SK-N-SH treated with all-trans-retinoic acid at 6 μM for 48 hours (cell line): Measurements from ENCODE around the gene UGT1A9.

Experiments used
- CREB5 ChIP-seq: fragments of 250-450 bp; sonication (Bioruptor Pico); IDR thresholded peaks from 2 replicates; pipeline ENCODE4 v1.5.1; 2020; ENCODE audit warnings: low read depth, mild to moderate bottlenecking, moderate library complexity
- CSDC2 ChIP-seq: fragments of 250-450 bp; sonication (Bioruptor Pico); IDR thresholded peaks from 2 replicates; pipeline ENCODE4 v1.5.0; 2020; ENCODE audit warnings: mild to moderate bottlenecking, moderate library complexity
- CSRNP3 ChIP-seq: fragments of 250-450 bp; sonication (Bioruptor Pico); IDR thresholded peaks from 2 replicates; pipeline ENCODE4 v1.5.1; 2021; ENCODE audit warnings: mild to moderate bottlenecking, moderate library complexity
- ESRRG ChIP-seq: fragments of 250-450 bp; sonication (Bioruptor Pico); IDR thresholded peaks from 2 replicates; pipeline ENCODE4 v1.6.1; 2021; ENCODE audit warnings: mild to moderate bottlenecking
- GLIS3 ChIP-seq: fragments of 250-450 bp; sonication (Bioruptor Pico); IDR thresholded peaks from 2 replicates; pipeline ENCODE4 v1.5.0; 2020; ENCODE audit warnings: mild to moderate bottlenecking, moderate library complexity
- PATZ1 ChIP-seq: fragments of 250-450 bp; sonication (Bioruptor Pico); IDR thresholded peaks from 2 replicates; pipeline ENCODE4 v1.8.0; 2020; ENCODE audit warnings: mild to moderate bottlenecking, moderate library complexity, borderline replicate concordance
- POU6F1 ChIP-seq: fragments of 250-450 bp; sonication (Bioruptor Pico); IDR thresholded peaks from 2 replicates; pipeline ENCODE4 v1.8.0; 2021; ENCODE audit warnings: low read depth, mild to moderate bottlenecking, moderate library complexity, borderline replicate concordance
- PPARA ChIP-seq: fragments of 250-450 bp; sonication (Bioruptor Pico); IDR thresholded peaks from 2 replicates; pipeline ENCODE4 v1.5.0; 2020; ENCODE audit warnings: mild to moderate bottlenecking, borderline replicate concordance
- RARB ChIP-seq: fragments of 250-450 bp; sonication (Bioruptor Pico); IDR thresholded peaks from 2 replicates; pipeline ENCODE4 v1.8.0; 2021; ENCODE audit warnings: mild to moderate bottlenecking, moderate library complexity
- SNAI2 ChIP-seq: fragments of 250-450 bp; sonication (Bioruptor Pico); IDR thresholded peaks from 2 replicates; pipeline ENCODE4 v1.5.0; 2020; ENCODE audit warnings: mild to moderate bottlenecking, moderate library complexity
- TCF4 ChIP-seq: fragments of 250-450 bp; sonication (Bioruptor Pico); IDR thresholded peaks from 2 replicates; pipeline ENCODE4 v1.8.0; 2021; ENCODE audit warnings: mild to moderate bottlenecking, moderate library complexity, borderline replicate concordance
- ZFP3 ChIP-seq: fragments of 250-450 bp; sonication (Bioruptor Pico); IDR thresholded peaks from 2 replicates; pipeline ENCODE4 v1.5.0; 2020; ENCODE audit warnings: mild to moderate bottlenecking, moderate library complexity
- ZFP30 ChIP-seq: fragments of 450-650 bp; formaldehyde crosslinking; IDR thresholded peaks from 2 replicates; pipeline ENCODE4 v1.5.0; 2022; ENCODE audit warnings: mild to moderate bottlenecking, moderate library complexity

- no peak for TF ChIP-seq CSDC2 (CRISPR knock-in tag)
- TF ChIP-seq PPARA (CRISPR knock-in tag): no peak
- no peak for TF ChIP-seq POU6F1 (CRISPR knock-in tag)
- no peak for TF ChIP-seq RARB (CRISPR knock-in tag)
- TF ChIP-seq GLIS3 (CRISPR knock-in tag): no peak
- TF ChIP-seq CREB5 (CRISPR knock-in tag): no peak
- no peak for TF ChIP-seq CSRNP3
- TF ChIP-seq PATZ1 (CRISPR knock-in tag): no peak
- TF ChIP-seq TCF4 (CRISPR knock-in tag): no peak
- no peak for TF ChIP-seq ZFP3 (CRISPR knock-in tag)
- TF ChIP-seq ZFP30 (CRISPR knock-in tag): no peak
- TF ChIP-seq SNAI2: no peak
- no peak for TF ChIP-seq ESRRG (CRISPR knock-in tag)
Measured at GRCh38 chr2:233754872-233755611, 83.3 kb downstream of the UGT1A9 start.
